ENCODE measurements around the gene DUSP1.

The DUSP1 gene

GRCh38 chr5:172762214-172763119 is 8.5 kb downstream of the DUSP1 start:
- DNase-seq (ENCODE audit: low spot score): no peak

DNA sequence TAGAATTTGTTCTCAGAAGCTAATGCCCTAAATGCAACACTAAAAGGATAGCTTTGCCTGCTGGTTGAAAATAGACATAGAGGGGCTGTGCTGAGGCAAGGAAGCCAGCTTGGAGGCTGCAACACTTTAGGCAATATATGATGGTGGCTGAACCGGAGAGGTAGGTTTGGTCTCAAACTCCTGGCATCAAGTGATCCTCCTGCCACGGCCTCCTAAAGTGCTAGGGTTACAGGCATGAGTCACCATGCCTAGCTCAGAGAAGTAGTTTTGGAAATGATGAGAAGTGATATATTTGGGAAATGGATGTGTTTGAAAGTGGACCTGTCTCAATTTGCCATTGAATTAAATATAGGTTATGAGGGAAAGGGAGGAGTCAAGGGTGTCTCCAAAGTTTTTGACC is 10.0 kb downstream of the DUSP1 start:
- no peak for DNase-seq (ENCODE audit: low spot score)

DNA sequence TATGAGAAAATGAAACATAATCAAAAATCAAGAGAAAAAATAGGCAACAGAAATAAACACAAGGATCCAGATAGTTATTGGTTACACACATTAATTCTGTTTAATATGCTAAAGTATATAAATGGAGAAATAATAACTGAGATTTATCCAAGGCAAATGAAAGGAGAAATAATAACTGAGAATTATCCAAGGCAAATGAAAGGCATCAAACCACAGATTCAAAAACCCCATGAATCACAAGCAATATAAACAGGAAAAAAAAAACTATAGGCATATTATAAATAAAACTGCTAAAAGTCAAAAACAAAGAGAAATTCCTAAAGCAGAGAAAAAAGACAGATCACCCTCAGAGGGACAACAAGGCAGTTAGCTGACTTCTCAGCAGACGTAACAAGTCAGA is 10.9 kb downstream of the DUSP1 start:
- no peak for DNase-seq (ENCODE audit: low spot score)

DNA sequence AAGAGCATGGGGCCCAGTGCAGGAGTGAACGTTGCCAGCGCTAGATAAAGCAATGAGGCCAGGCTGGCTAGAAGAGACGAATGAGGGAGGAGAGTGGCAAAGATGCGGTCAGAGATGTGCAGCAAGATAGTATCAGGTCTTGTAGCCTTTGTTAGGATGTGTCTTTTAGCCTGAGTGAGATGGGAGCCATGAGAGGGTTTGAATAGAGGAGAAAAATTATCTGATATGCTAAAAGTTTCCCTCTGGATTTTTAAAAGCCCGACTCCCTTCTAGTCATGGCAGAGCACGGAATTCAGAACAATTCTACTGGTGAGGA is 12.2 kb downstream of the DUSP1 start:
- DNase-seq (ENCODE audit: low spot score): no peak

- no peak for DNase-seq (ENCODE audit: low spot score)
Observed at GRCh38 chr5:172758077-172758833, 12.7 kb downstream of the DUSP1 start.

DNA sequence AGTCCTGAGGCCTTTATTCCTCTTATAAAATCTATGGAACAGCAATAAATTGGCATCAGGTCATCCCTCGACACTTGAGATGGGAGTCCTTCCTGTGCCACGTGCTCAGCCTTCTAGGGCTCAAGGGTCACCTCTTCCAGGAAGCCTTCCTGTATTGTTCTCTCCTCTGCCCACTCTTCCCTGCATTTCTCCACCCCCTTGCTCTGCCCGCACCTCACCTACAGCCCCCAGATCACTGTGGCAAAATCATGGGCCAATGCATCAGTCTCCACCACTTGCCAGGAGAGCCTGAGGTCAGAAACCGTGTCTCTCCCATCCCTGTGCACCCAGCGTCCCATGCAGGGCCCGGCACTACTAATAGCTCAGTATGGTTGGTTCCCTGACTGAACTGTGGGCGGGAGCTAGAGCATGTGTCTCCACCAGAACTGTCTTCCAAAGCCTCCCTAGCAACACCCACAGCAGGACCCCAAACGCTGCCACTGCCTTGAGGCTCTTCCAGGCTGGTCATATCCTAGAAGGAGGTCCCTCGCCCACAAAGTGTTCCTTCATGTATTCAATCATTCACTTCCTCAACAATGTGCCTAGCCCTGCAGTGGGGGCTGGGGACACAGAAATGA is 13.5 kb downstream of the DUSP1 start:
- DNase-seq (ENCODE audit: low spot score): no peak

GRCh38 chr5:172756764-172757393 is 14.1 kb downstream of the DUSP1 start:
- DNase-seq (ENCODE audit: low spot score): no peak

DNA sequence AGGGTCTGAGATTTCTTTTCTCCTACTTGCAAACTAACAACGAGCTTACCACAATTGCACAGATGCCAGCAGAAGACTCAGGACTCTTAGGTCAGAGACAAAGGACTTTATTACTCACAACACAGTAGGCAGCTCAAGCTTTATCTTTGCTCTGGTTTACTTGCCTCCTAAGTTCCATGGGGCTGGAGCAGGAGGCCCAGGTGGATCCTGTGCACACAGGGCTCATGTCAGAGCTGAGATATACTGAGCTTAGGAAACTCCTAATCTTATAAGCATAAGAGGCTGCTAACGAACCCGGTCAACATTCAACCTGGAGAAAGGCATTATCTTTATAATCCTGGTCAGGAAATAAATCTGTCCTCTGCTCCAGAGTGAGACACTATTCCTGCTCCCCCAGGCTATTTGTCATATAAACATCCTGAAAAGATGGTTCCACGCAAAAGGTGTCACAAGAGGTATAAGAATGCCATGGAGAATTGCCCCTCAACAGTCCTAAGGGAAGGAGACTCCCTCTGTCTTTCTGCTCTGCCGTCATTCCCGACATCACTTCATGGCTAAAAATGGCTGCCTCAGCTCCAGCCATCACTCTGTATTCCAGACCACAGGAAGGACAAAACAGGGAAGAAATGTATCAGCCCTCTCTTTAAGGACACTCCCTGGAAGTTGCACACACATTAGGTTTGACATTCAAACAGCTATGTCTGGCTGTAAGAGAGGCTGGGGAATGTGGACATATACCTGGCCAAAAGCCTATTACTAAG is 16.2 kb downstream of the DUSP1 start:
- DNase-seq (ENCODE audit: low spot score): no peak

- no peak for DNase-seq (ENCODE audit: low spot score)
Observed at GRCh38 chr5:172753101-172753500, 17.9 kb downstream of the DUSP1 start.

DNA sequence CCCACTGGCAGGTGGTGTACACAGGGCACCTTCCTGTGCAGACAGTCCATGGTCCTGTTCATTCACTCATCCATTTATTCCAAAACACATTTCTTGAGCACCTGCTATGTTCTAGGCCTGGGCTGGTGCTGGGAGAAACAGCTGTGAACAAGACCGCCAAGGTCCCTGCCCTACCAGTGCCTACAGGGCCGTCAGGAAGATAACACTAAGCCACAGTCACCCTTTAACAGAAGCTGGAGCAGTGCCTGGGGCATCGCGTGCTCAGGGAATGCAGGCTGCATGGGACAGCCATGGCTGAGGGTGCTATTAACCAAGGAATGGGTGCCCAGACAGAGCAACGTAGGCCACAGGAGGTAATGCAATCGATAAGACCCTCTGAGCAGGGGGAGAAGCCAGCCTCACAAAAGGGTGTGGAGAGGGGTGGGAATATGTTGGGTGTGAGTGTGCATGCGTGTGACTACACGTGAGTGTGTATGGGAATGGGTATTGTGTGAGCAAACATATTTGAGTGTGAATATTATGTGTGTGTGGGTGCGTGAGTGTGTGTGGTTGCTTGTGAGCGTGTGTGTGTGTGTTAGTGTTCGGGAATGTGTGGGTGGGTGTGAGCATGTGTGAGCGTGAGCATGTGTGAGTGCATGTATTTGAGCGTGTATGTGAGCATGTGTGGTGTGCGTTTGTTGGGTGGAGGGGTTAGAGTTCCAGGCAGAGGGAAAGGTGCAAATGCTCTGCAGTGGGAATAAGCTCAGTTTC is 19.1 kb downstream of the DUSP1 start:
- no peak for DNase-seq (ENCODE audit: low spot score)

DNA sequence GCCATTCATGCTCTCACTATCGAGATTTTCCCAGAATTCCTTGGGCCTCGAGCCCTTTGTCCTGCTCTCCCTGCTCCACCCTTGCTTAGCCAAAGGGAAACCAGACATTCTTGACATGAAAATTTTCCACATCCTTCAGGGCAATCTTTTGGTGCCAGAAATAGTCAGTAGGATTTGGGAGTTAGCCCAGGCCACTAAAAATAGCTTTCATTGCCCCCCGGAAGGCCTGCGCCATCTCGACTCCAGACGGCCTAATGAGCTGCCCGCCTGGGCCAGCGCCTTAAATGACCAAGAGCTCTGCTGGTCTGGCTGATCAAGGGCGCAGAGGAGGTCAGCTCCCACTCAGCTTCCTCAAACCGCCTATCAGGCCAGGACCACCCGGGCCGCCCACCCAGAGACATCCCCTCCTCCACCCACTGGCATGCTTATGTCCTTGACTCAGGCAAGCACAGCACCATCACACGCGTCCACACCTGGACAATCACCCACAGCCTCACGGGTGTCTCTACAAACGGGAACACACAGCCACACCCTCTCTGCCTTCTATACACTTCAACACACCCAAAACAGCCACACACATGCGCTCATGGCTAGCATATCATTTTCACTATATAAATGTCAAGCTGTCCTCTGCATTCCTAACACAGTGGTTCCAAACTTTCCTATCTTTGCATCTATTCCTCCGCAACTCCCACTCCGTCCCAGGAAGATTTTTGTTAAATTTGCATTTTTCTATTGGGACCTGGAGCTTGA is 20.9 kb downstream of the DUSP1 start:
- no peak for DNase-seq (ENCODE audit: low spot score)

DNA sequence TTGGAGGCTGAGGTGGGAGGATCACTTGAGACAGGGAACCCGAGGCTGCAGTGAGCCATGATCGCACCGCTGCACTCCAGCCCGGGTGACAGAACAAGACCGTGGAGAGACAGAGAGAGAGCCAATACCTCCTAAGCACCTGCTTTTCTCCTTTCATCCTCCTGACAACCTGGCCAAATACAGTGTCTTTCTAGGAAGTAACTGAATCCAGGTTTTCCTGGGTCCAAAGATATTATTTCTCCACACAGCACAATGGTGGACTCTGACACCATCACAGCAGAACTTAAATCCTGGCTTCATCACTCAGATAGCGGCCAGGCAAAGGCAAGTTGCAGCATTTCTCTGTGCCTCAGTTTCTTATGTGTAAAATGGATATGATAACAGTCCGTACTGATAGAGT is 21.9 kb downstream of the DUSP1 start:
- no peak for DNase-seq (ENCODE audit: low spot score)

- peak; percentile 65 for DNase-seq (ENCODE audit: low spot score)
Observed at GRCh38 chr5:172748341-172748843, 22.6 kb downstream of the DUSP1 start.

- DNase-seq (ENCODE audit: low spot score): no peak
Observed at GRCh38 chr5:172747471-172747870, 23.5 kb downstream of the DUSP1 start.

- no peak for DNase-seq (ENCODE audit: low spot score)
Observed at GRCh38 chr5:172746725-172747124, 24.3 kb downstream of the DUSP1 start.

GRCh38 chr5:172745838-172746237 is 25.2 kb downstream of the DUSP1 start:
- DNase-seq (ENCODE audit: low spot score): no peak

DNA sequence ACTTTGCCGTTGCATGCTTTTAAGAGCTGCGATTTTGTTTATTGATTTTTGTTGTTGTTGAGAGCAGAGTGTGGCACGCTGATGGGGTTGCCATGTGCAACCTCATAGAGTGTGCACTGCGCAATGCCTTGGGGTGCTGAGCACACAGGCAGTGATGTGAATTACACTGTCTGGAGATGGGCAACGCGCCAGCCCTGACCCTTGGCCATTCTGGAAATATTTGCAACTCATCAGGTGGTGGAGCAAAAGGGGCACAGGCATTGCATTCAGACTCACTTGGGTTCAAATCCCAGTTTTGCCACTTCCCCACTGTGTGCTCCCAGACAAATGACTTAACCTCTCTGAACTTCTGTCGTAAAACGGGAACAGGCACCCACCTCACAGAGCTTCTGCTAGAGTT is 25.6 kb downstream of the DUSP1 start:
- no peak for DNase-seq (ENCODE audit: low spot score)

- DNase-seq (ENCODE audit: low spot score): no peak
Observed at GRCh38 chr5:172744123-172745104, 26.6 kb downstream of the DUSP1 start.

All from ecto neural progenitor cell (in vitro differentiated cells).